ENCODE results near the gene PITX3. TPM values are rescaled to one million over a fixed set of nuclear protein-coding genes. Genes with fewer than 3 reads are reported as not detected.
"Not testable (repeated sequence)": the region's sequence is repeated elsewhere in the genome, so short reads cannot be mapped to it uniquely, and the experiment has no call there.

PITX3 gene
- total RNA-seq, 2 donors from 2014 or later = not detected

- no peak for ATAC-seq
- intact Hi-C loops (cut with DNase I) = no loop called here
- no peak for DNase-seq
Measured at GRCh38 chr10:102196893-102197292, 44.4 kb downstream of the PITX3 start.

GRCh38 chr10:102195296-102195870 lies 45.9 kb downstream of the PITX3 start:
- intact Hi-C loops (cut with DNase I) = no loop called here
- DNase-seq (no peak), ATAC-seq (no peak)

DNA sequence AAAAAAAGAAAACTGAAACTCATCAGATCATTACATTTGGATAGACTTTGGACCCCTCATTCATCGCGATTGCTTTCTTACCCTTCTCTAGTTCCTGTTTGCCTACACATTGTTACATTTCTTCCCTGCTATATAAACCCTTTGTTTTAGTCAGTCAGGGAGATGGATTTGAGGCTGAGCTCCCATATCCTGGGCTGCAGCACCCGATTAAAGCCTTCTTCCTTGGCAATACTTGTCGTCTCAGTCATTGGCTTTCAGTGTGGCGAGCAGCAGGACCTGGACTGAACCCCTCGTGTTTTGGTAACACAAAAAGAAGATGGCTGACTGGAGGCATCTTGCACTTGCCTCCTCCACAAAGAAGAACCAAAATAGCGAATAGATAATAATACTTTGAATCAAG lies 49.4 kb downstream of the PITX3 start:
- DNase-seq (no peak), ATAC-seq (no peak)
- intact Hi-C loops (cut with DNase I) = no loop called here

- intact Hi-C loops (cut with DNase I); DNase-seq; ATAC-seq: not testable (repeated sequence)
Measured at GRCh38 chr10:102188941-102189898, 52.1 kb downstream of the PITX3 start.

- intact Hi-C loops (cut with DNase I) = no loop called here
- DNase-seq = no peak
- ATAC-seq = no peak
Measured at GRCh38 chr10:102188298-102188940, 52.9 kb downstream of the PITX3 start.

- no peak for DNase-seq
- intact Hi-C loops (cut with DNase I) = no loop called here
- peak; percentile 39 to 47 for ATAC-seq
Measured at GRCh38 chr10:102185811-102186527, 55.3 kb downstream of the PITX3 start.

- intact Hi-C loops (cut with DNase I) = no loop called here
- ATAC-seq (no peak), DNase-seq (no peak)
Measured at GRCh38 chr10:102185272-102185671, 56.0 kb downstream of the PITX3 start.

GRCh38 chr10:102184606-102185005 lies 56.7 kb downstream of the PITX3 start:
- intact Hi-C loops (cut with DNase I) = no loop called here
- ATAC-seq (peak in 1 of 2 donors; percentile 19), DNase-seq (no peak)

Other genes with a start within 250 kb of the PITX3 start
- gene ARMH3, start 185.3 kb downstream of the PITX3 start, total RNA-seq = 10 to 100 TPM; 28.8 to 33.7 TPM
- gene HPS6, start 176.2 kb downstream of the PITX3 start, total RNA-seq = 10 to 100 TPM; 10.1 to 12.1 TPM
- 10 to 100 TPM; 44.3 to 48.6 TPM for gene LDB1, start 121.1 kb downstream of the PITX3 start, total RNA-seq
- 10 to 100 TPM; 11.2 to 29.5 TPM for gene PPRC1, start 108.5 kb downstream of the PITX3 start, total RNA-seq
- 10 to 100 TPM; 26.3 to 37.6 TPM for gene NOLC1, start 89.1 kb downstream of the PITX3 start, total RNA-seq
- gene ELOVL3, start 15.2 kb downstream of the PITX3 start, total RNA-seq = 1 to 10 TPM in 1 of 2 donors, not detected in 1; 1.3 TPM
- 10 to 100 TPM; 27.6 to 32.4 TPM for gene GBF1, start 4.0 kb upstream of the PITX3 start, total RNA-seq
- 10 to 100 TPM; 16.1 to 24.9 TPM for gene NFKB2, start 154.2 kb upstream of the PITX3 start, total RNA-seq
- 1 to 10 TPM; 2.3 to 3.4 TPM for gene PSD, start 177.3 kb upstream of the PITX3 start, total RNA-seq
- 10 to 100 TPM; 13.1 to 14.0 TPM for gene FBXL15, start 179.3 kb upstream of the PITX3 start, total RNA-seq
- 10 to 100 TPM; 61.8 to 66.3 TPM for gene CUEDC2, start 191.1 kb upstream of the PITX3 start, total RNA-seq
- not detected for gene C10orf95, start 210.0 kb upstream of the PITX3 start, total RNA-seq